ENCODE data around the gene TTN. TPM values are rescaled to one million over a fixed set of nuclear protein-coding genes. Genes with fewer than 3 reads are reported as not detected.

The TTN gene
- total RNA-seq, result 1,000 to 10,000 TPM; 1,545 to 1,612 TPM
- long read RNA-seq, transcript TTN-213 (6 exons, 2,116 nt), result major isoform, 13 of 1,840 reads
- long read RNA-seq, partial matches to known transcripts, result 1,660 of 1,840 reads
- long read RNA-seq, other reads (novel, unspliced or antisense), result 167 of 1,840 reads

GRCh38 chr2:178807227-178808008, at the start of gene TTN:
TTN (minus strand) TSS chr2:178807423; CDS start chr2:178804642, 2,781 bp downstream.
- peak; percentile 93 to 94 for ATAC-seq
- DNase-seq, result peak; percentile 63
- intact Hi-C loops (cut with DNase I), result loop anchor here (5.0 to 10.0 kb wide), 2 partner anchors 55 to 57 kb away; no protein-coding TSS in a partner anchor

DNA sequence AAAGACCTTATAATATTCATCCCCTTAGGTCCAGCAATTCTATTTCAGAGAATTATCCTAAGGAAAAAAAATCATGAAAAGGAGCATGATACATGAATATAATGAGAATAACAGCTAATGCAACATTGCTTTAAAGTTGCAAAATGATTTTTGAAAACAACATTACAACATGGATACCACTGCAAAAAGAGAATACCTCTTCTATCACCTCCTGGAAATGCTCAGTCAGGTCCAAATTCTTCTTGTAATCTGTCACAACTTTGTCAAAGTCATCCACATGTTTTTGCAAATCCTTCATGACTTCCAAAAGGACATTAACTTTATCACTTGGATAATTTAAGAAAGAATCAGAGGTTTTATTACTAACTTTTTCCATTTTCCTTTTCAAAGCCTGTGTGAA, 47.9 kb upstream of the TTN start:
- ATAC-seq (no peak), DNase-seq (no peak)
- intact Hi-C loops (cut with DNase I), result no loop called here

DNA sequence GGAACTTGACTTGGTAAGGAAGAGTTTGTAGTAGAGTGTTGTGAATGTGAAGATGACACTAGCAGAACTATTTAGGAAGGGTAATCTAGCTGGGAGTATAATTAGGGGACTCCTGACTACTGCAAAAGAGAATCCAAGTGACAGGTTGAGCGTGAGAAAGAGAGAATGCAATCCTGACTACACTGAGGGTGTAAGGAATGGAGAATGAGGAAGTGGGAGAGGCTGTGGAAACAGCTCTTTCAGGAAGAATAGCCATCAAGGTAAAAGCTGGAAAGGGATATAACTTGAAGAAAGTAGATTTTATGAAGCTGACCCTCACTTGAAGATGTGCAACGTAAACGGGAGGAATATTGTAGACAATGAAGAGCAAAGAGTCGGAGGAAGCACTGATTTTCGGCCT, 41.1 kb upstream of the TTN start:
- intact Hi-C loops (cut with DNase I), result no loop called here
- DNase-seq (no peak), ATAC-seq (no peak)

DNA sequence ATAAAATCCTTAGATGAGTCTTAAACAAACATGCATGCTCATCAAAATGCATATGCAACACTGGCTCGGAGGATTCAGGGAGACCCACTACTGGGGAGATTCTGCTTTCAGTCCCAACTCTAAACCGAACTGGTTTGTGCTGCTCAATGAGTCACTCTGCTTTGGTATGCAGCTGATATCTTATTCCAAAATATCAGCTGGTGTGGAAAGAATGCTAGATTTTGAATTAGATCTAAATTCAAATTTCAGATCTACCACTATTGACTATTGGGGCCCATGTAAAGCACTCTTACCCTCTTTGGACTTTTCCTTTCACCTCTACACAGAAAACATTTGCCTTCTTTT, 39.2 kb upstream of the TTN start:
- ATAC-seq (no peak), DNase-seq (no peak)
- intact Hi-C loops (cut with DNase I), result no loop called here

DNA sequence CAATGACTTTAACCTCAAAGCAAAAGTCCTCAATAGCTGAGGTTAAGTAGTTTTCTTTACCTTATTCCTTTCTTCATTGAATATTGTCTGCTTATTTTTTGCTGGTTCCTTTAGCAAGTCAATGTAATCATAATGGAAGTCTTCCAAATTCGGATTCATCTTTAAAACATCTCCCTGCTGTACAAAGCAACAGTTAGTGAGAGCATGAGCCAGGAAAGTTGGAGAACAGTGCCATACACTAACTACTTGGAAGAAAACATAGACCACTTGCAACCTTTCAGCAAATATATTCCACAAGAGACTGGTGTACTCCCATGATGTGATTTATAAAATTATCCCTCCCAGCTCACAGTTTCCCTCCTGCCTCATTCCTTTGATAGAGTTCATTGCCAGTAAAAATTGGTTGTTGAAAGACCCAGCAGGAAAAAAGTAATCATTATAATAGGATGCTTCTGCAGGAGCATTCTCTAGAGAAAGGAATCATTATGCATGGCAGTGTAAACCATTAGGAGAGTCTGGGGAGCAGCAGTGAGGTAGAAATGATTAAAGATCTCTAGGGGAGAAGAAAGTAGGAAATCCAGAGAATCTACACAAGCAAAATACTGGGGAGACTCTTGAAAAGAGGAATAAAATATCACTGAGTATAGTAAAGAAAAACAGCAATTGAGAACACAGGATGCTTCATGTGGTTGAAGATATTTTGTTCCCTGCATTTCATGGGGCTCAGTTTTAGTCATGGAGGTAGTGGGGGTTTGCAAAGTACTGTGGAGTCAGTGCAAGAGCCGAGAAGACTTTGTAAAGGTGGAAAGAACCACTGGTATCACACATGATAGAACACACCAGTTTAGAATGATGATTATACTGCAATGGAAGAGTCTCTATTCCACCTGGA, 38.6 kb upstream of the TTN start:
- DNase-seq (no peak), ATAC-seq (peak in 1 of 2 donors; percentile 79)
- intact Hi-C loops (cut with DNase I), result no loop called here

GRCh38 chr2:178844701-178845100, 37.5 kb upstream of the TTN start:
- intact Hi-C loops (cut with DNase I), result no loop called here
- peak; percentile 56 to 57 for ATAC-seq
- no peak for DNase-seq

- intact Hi-C loops (cut with DNase I), result no loop called here
- ATAC-seq (peak; percentile 34 to 84), DNase-seq (no peak)
Observed at GRCh38 chr2:178844269-178844668, 37.0 kb upstream of the TTN start.

DNA sequence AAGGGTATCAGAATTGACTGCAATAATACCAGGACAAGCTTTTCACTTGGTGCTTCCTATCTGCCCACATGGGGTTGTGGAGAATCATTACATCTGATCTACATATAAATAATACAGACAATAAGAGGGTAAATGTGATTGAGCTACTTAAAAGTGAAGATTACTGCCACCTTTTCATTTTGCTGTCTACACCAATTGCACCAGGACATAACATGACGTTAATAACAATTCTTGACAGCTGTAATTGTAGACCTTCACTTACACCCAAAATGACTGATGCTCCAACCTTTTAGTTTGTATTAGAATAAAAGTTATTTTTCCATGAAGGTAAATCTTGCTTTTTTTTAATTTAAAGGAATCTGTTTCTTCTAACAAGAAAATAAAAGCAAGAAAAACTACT, 36.5 kb upstream of the TTN start:
- DNase-seq (no peak), ATAC-seq (no peak)
- intact Hi-C loops (cut with DNase I), result no loop called here

DNA sequence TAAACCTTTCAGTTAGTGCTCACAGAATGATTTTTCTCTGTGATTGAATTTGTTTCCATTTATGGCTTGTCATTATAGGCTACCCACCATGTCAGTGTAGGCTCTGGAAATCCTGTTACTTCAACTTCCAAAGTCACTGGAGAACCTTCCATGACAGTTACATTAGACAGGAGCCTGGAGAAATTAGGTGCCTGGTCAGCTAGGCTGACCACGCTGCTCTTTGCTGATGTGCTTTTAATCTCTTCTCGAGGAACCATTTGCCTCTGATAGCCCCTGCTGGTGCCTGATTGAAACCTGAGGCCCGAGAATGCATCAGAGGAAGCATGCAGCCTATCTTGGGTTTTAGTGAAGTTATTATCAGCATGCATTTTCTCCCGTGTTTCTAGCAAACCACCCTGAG, 29.6 kb upstream of the TTN start:
- ATAC-seq, result no peak
- intact Hi-C loops (cut with DNase I), result no loop called here
- no peak for DNase-seq

DNA sequence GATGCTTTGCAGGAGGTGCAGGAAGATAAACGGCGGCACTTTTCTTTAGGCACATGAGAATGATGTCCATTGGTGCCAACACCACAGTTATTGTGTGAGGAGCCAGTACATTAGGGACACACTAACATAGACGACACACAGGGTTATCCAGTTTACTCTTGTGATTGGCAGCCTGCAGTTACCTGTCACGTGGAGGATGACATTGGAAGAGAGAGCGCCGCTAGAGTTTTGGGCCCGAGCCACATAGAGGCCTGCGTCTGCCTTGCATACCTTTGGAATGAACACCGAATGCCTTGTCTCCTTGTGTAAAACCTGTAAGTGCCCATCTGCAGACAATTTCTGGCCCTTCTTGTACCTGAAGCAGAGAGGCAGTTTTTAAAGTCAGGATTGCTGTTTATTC, 26.9 kb upstream of the TTN start:
- intact Hi-C loops (cut with DNase I), result no loop called here
- peak; percentile 37 for DNase-seq
- ATAC-seq, result peak; percentile 44 to 78

DNA sequence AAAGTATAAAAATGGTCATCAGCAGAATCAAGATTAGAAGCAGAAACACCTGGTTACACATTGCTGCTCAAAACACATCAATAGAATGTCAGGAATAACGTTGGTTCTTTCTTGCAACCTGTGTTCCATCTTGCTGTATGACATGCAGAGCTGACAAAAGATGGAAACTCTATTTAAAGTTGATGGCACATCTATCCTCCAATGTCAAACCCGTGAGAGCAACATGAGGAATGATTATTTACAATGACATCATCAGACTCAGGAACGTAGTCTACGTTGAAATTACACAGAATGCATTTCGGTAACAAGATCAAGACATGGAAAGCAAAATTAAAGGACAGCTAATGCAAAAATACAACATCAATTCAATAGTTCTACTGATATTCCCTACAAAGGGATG, 26.2 kb upstream of the TTN start:
- intact Hi-C loops (cut with DNase I), result no loop called here
- ATAC-seq (no peak), DNase-seq (no peak)

- intact Hi-C loops (cut with DNase I), result no loop called here
- no peak for ATAC-seq
- no peak for DNase-seq
Observed at GRCh38 chr2:178830451-178830850, 23.2 kb upstream of the TTN start.

GRCh38 chr2:178829981-178830380, 22.8 kb upstream of the TTN start:
- intact Hi-C loops (cut with DNase I), result no loop called here
- ATAC-seq, result no peak
- DNase-seq, result no peak

DNA sequence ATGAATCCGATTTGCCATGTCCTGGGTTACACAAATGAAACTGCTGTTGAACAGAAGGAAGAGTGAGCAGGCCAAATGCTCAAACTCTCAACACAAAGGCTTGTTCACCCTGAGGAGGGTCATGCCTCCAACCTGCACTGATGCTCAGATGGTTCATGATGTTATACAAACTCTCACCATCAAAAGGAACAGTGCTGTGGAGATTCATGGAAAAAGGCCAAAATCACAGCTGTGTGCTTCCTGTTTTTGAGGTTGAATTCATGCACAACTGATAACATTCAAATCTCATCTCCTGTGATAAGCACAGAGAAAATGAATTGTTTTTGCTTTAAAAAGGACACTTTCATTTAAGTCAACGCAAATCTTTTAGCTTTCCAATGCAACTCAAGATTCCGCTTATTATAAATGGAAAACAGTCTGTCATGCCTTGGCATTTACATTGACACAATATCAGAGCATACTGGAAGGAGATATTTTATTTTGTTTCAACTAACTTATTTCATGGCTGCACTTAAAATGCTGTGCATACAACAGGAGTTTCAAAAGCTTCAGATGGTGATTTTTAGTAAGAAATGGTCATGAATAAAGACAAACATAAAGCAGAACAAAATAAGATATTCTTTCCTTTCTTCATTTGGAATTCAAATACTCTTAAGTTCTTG, 22.2 kb upstream of the TTN start:
- ATAC-seq (peak in 1 of 2 donors; percentile 45), DNase-seq (no peak)
- intact Hi-C loops (cut with DNase I), result no loop called here

- ATAC-seq (peak in 1 of 2 donors; percentile 17), DNase-seq (no peak)
- intact Hi-C loops (cut with DNase I), result no loop called here
Observed at GRCh38 chr2:178828486-178828881, 21.3 kb upstream of the TTN start.

GRCh38 chr2:178827739-178828485, 20.7 kb upstream of the TTN start:
- ATAC-seq (peak; percentile 46 to 63), DNase-seq (no peak)
- intact Hi-C loops (cut with DNase I), result no loop called here

GRCh38 chr2:178827111-178827510, 19.9 kb upstream of the TTN start:
- intact Hi-C loops (cut with DNase I), result no loop called here
- ATAC-seq, result no peak
- no peak for DNase-seq

DNA sequence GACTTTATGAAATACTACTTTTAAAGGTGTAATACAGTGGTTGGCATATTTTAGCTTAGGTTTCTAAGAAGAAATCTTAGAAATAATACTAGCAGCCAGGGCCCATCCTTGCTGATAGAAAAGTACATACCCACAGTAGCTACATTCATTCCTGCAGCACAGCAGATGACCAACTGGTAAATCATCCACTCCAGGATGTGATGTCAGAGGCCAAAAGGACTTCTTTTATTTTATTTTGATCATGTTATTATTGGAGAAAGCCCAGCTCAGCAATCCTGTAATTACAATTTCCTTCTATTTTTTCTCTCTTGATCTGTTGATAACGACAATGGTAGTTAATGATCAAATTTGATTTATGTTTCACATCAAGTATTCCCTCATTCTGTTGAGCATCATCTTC, 18.0 kb upstream of the TTN start:
- intact Hi-C loops (cut with DNase I), result no loop called here
- DNase-seq, result no peak
- no peak for ATAC-seq

- intact Hi-C loops (cut with DNase I), result no loop called here
- DNase-seq (no peak), ATAC-seq (no peak)
Observed at GRCh38 chr2:178824181-178824580, 17.0 kb upstream of the TTN start.
